A549 (cell line): Measurements from ENCODE around the gene UBE3C. TPM values are rescaled to one million over a fixed set of nuclear protein-coding genes. Genes with fewer than 3 reads are reported as not detected.
A peak's percentile ranks its signal among the peaks of the same experiment; 100 is the strongest.

Experiments used
- ATAC-seq, 2 experiments: fragments of 200-7000 bp in 1 of 2; fragments of >200 bp in 1 of 2; cut with Nextera tagmentation in 1 of 2; cut with Tn5 transposase in 1 of 2; 3 replicates each; pipeline versions ENCODE4 v1.8.0 to v1.9.1; 2018 to 2020; ENCODE audit warnings: mild to moderate bottlenecking in 1 of 2, moderate library complexity in 1 of 2
- CTCF ChIA-PET: fragments of 300-600 bp; sonication (Branson Sonifier 250); formaldehyde crosslinking; extraction: SDS; loops from one replicate; lab custom pipeline; 2021; ENCODE audit warnings: antibody characterized with exemption, inconsistent platforms; lab: Yijun Ruan, JAX
- POLR2A ChIA-PET: fragments of 350-600 bp; formaldehyde crosslinking; extraction: SDS; loops from one replicate; lab custom pipeline; 2021; ENCODE audit warnings: antibody characterized with exemption, inconsistent platforms; lab: Yijun Ruan, JAX
- DNase-seq, 2 experiments: peaks; one replicate each; pipeline versions ENCODE4 v3.0.0 to v3.0.0-alpha.2; 2011 to 2016; ENCODE audit warnings: low read depth in 1 of 2, low spot score in 1 of 2
- FAIRE-seq: peaks from 2 replicates; lab custom pipeline; 2011; peaks lifted over from hg19 to GRCh38; lab: Jason Lieb, UNC
- H3K27ac ChIP-seq, 2 experiments: fragments of >200 bp; sonication (Bioruptor Twin); formaldehyde crosslinking; 3 replicates each; pipeline ENCODE4 v1.5.1; 2016 to 2017
- H3K4me1 ChIP-seq: fragments of >200 bp; sonication (Bioruptor Twin); formaldehyde crosslinking; 3 replicates; pipeline ENCODE4 v1.6.1; 2016
- H3K4me2 ChIP-seq: fragments of >200 bp; sonication (Bioruptor Twin); formaldehyde crosslinking; 3 replicates; pipeline ENCODE4 v1.6.1; 2016
- H3K4me3 ChIP-seq: fragments of >200 bp; sonication (Bioruptor Twin); formaldehyde crosslinking; 3 replicates; pipeline ENCODE4 v1.5.1; 2016
- H3K9me3 ChIP-seq: fragments of >200 bp; sonication (Bioruptor Twin); formaldehyde crosslinking; 3 replicates; pipeline ENCODE4 v1.6.1; 2016
- ATOH8 ChIP-seq: fragments of 250-450 bp; sonication (Bioruptor Pico); IDR thresholded peaks from 2 replicates; pipeline ENCODE4 v1.5.0; 2020; ENCODE audit warnings: low read depth, mild to moderate bottlenecking, moderate library complexity
- BHLHE40 ChIP-seq: IDR thresholded peaks from 2 replicates; pipeline ENCODE4 v1.6.1; 2012; ENCODE audit warnings: low read depth, low read length, inconsistent platforms
- CBX2 ChIP-seq: fragments of 200-600 bp; sonication (generic); IDR thresholded peaks from 2 replicates; pipeline ENCODE4 v1.6.1; 2016; ENCODE audit warnings: low read depth, mild to moderate bottlenecking, borderline replicate concordance
- E2F6 ChIP-seq: IDR thresholded peaks from 2 replicates; pipeline ENCODE4 v1.6.1; 2012; ENCODE audit warnings: low read depth, borderline replicate concordance
- EHF ChIP-seq: fragments of 250-450 bp; sonication (Bioruptor Pico); IDR thresholded peaks from 2 replicates; pipeline ENCODE4 v1.5.0; 2020; ENCODE audit warnings: mild to moderate bottlenecking
- EP300 ChIP-seq, 2 experiments: fragments of >200 bp; sonication (Bioruptor Twin); formaldehyde crosslinking; IDR thresholded peaks; 2 replicates in 1 of 2; 3 replicates in 1 of 2; pipeline ENCODE4 v1.6.1; 2016 to 2017
- ESRRA ChIP-seq: fragments of 150-350 bp; IDR thresholded peaks from 2 replicates; pipeline ENCODE4 v1.6.1; 2014; ENCODE audit warnings: mild to moderate bottlenecking, low read length, borderline replicate concordance
- HDAC2 ChIP-seq: fragments of 200-600 bp; sonication (generic); IDR thresholded peaks from 2 replicates; pipeline ENCODE4 v1.6.1; 2016
- HES2 ChIP-seq: fragments of >200 bp; sonication (Bioruptor Twin); formaldehyde crosslinking; IDR thresholded peaks from 2 replicates; pipeline ENCODE4 v1.6.1; 2016
- MAFK ChIP-seq: fragments of 450-650 bp; IDR thresholded peaks from 2 replicates; pipeline ENCODE4 v1.6.1; 2014; ENCODE audit not compliant: partially characterized antibody
- NPAS2 ChIP-seq: fragments of 250-450 bp; sonication (Bioruptor Pico); IDR thresholded peaks from 2 replicates; pipeline ENCODE4 v1.8.0; 2022; ENCODE audit warnings: mild to moderate bottlenecking, moderate library complexity, borderline replicate concordance
- PBX3 ChIP-seq: IDR thresholded peaks from 2 replicates; pipeline ENCODE4 v1.6.1; 2012
- PHF8 ChIP-seq: fragments of 200-600 bp; sonication (generic); IDR thresholded peaks from 2 replicates; pipeline ENCODE4 v1.6.1; 2016; ENCODE audit warnings: low read depth, mild to moderate bottlenecking, antibody characterized with exemption, moderate library complexity, borderline replicate concordance
- POLR2A ChIP-seq: IDR thresholded peaks from 2 replicates; pipeline ENCODE4 v1.6.1; 2012; ENCODE audit warnings: mild to moderate bottlenecking, low read length
- POLR2AphosphoS2 ChIP-seq: conservative IDR thresholded peaks from 2 replicates; pipeline ENCODE4 v1.6.1; 2012; ENCODE audit warnings: low read length, improper control_type of control experiment, inconsistent platforms
- RAD21 ChIP-seq, 2 experiments: fragments of >200 bp in 1 of 2; sonication (Bioruptor Twin) in 1 of 2; formaldehyde crosslinking in 1 of 2; IDR thresholded peaks in 1 of 2; conservative IDR thresholded peaks in 1 of 2; 2 replicates in 1 of 2; 3 replicates in 1 of 2; pipeline ENCODE4 v1.6.1; 2012 to 2018; ENCODE audit warnings: inconsistent platforms in 1 of 2
- RNF2 ChIP-seq: fragments of 200-600 bp; sonication (generic); IDR thresholded peaks from 2 replicates; pipeline ENCODE4 v1.6.1; 2016; ENCODE audit warnings: low read depth, mild to moderate bottlenecking, antibody characterized with exemption, moderate library complexity, borderline replicate concordance
- TFCP2L1 ChIP-seq: fragments of 250-450 bp; sonication (Bioruptor Pico); IDR thresholded peaks from 2 replicates; pipeline ENCODE4 v1.5.0; 2021; ENCODE audit warnings: mild to moderate bottlenecking
- ZC3H11A ChIP-seq: fragments of 450-650 bp; IDR thresholded peaks from 2 replicates; pipeline ENCODE4 v1.6.1; 2014; ENCODE audit warnings: antibody characterized with exemption, mild to moderate bottlenecking
- WGBS: methylation state at CpG from one replicate; pipeline ENCODE4 v1.1.6; 2017; ENCODE audit errors: missing lambda C conversion rate; 5-methylcytosine and 5-hydroxymethylcytosine counted together
- polyA plus RNA-seq, 4 experiments: library from polyadenylated mRNA; depleted of rRNA in 3 of 4; stranded (reverse); fragments of >200 nt; fragmentation: RNase III in 1 of 4; extraction: RNeasy Plus Mini Kit Qiagen cat#74134 plus additional on column Dnase treatment in 1 of 4; gene quantifications; 2 replicates in 3 of 4; 3 replicates in 1 of 4; pipeline ENCODE4 v1.2.3, GENCODE V29; 2011 to 2017

The UBE3C gene
- polyA plus RNA-seq, 2 of the 4 experiments (the other 2 are of a cell fraction) = 52.1 to 73.2 TPM

GRCh38 chr7:157269341-157270059 is 130.8 kb downstream of the UBE3C start:
- H3K27ac ChIP-seq = no peak overlapping the region
- H3K4me2 ChIP-seq = no peak overlapping the region
- no peak for ATAC-seq
- H3K4me1 ChIP-seq = peaks cover 20% of the 10 kb centered on the region; the same call in 2 of the 3 replicates
- TF ChIP-seq RNF2 = no peak
- CTCF ChIA-PET = interaction anchor here (0.9 to 1.1 kb wide), 2 partner anchors 9 to 29 kb away, joined by 3 to 4 read pairs; no protein-coding TSS in a partner anchor
- no peak for FAIRE-seq
- no peak overlapping the region for H3K4me3 ChIP-seq
- POLR2A ChIA-PET = no interaction called here
- DNase-seq = no peak
- WGBS = 88% methylated on average over 16 of the region's 16 CpGs
- H3K9me3 ChIP-seq = no peaks in the 10 kb centered on the region

GRCh38 chr7:157270060-157270444 is 131.3 kb downstream of the UBE3C start:
- H3K4me3 ChIP-seq = no peak overlapping the region
- DNase-seq = no peak
- CTCF ChIA-PET = interaction anchor here (0.9 kb wide), 1 partner anchor 8 kb away, joined by 4 read pairs; no protein-coding TSS in a partner anchor
- H3K4me2 ChIP-seq = no peak overlapping the region
- no peak overlapping the region for H3K27ac ChIP-seq
- POLR2A ChIA-PET = no interaction called here
- peaks cover 20% of the 10 kb centered on the region; the same call in 2 of the 3 replicates for H3K4me1 ChIP-seq
- WGBS = 94% methylated on average over 3 of the region's 3 CpGs
- no peaks in the 10 kb centered on the region for H3K9me3 ChIP-seq
- TF ChIP-seq EP300 (IDR thresholded peaks at IDR 0.05) (no peak), ESRRA (no peak)
- TF ChIP-seq, all 56 proteins: peak for 0
- no peak for ATAC-seq
- FAIRE-seq = no peak

GRCh38 chr7:157271315-157271990 is 132.7 kb downstream of the UBE3C start:
- POLR2A ChIA-PET = interaction anchor here (1.2 kb wide), 1 partner anchor 28 kb away, joined by 4 read pairs; no protein-coding TSS in a partner anchor
- Histone ChIP-seq H3K9me3 (no peaks in the 10 kb centered on the region), H3K4me3 (no peak overlapping the region), H3K4me2 (no peak overlapping the region), H3K4me1 (peaks cover 20% of the 10 kb centered on the region; the same call in 2 of the 3 replicates), H3K27ac (peak overlapping the region; percentile 29 to 51; a peak in 2 of 6 replicates)
- ATAC-seq = no peak; a peak in 1 of 6 replicates
- CTCF ChIA-PET = interaction anchor here (0.5 to 4.6 kb wide), 7 partner anchors 16 to 102 kb away, joined by 3 to 53 read pairs (median 5); no protein-coding TSS in a partner anchor
- no peak for FAIRE-seq
- no peak for DNase-seq
- 91% methylated on average over 15 of the region's 15 CpGs for WGBS
- TF ChIP-seq PBX3 (no peak), RAD21 (conservative IDR thresholded peaks at IDR 0.05 in 1 of 2, IDR thresholded peaks at IDR 0.05 in 1 of 2) (no peak), BHLHE40 (no peak), E2F6 (no peak), POLR2A (no peak), HDAC2 (no peak), ZC3H11A (no peak), TFCP2L1 (CRISPR knock-in tag) (no peak), MAFK (no peak), HES2 (no peak), NPAS2 (CRISPR knock-in tag) (no peak), CBX2 (no peak), PHF8 (no peak), EHF (CRISPR knock-in tag) (no peak), POLR2AphosphoS2 (no peak), ATOH8 (CRISPR knock-in tag) (no peak)
